Parathyroid adenoma (tissue), 2 donors: ENCODE results near the gene DNMT1.

Experiments
- H2AFZ ChIP-seq: fragments of 300-600 bp; sonication (generic); one replicate; pipeline ENCODE4 v1.7.0; 2017; ENCODE audit warnings: antibody characterized with exemption, mild to moderate bottlenecking
- H3K27ac ChIP-seq: fragments of 300-600 bp; sonication (generic); one replicate; pipeline ENCODE4 v1.7.0; 2017
- H3K27me3 ChIP-seq: fragments of 300-600 bp; sonication (generic); one replicate; pipeline ENCODE4 v1.7.0; 2017; ENCODE audit warnings: low read length; ENCODE audit not compliant: control insufficient read depth, insufficient read depth
- H3K36me3 ChIP-seq: fragments of 300-600 bp; sonication (generic); one replicate; pipeline ENCODE4 v1.7.0; 2017; ENCODE audit warnings: low read length; ENCODE audit not compliant: control insufficient read depth, insufficient read depth
- H3K4me1 ChIP-seq: fragments of 300-600 bp; sonication (generic); one replicate; pipeline ENCODE4 v1.7.0; 2017; ENCODE audit warnings: control low read depth
- H3K4me2 ChIP-seq: fragments of 300-600 bp; sonication (generic); one replicate; pipeline ENCODE4 v1.7.0; 2017; ENCODE audit warnings: low read length
- H3K4me3 ChIP-seq: fragments of 300-600 bp; sonication (generic); one replicate; pipeline ENCODE4 v1.7.0; 2017; ENCODE audit warnings: low read depth, low read length
- H3K79me2 ChIP-seq: fragments of 300-600 bp; sonication (generic); one replicate; pipeline ENCODE4 v1.7.0; 2017; ENCODE audit warnings: control low read depth
- H3K9ac ChIP-seq: fragments of 300-600 bp; sonication (generic); one replicate; pipeline ENCODE4 v1.7.0; 2017; ENCODE audit warnings: mild to moderate bottlenecking
- H3K9me3 ChIP-seq: fragments of 300-600 bp; sonication (generic); one replicate; pipeline ENCODE4 v1.7.0; 2017; ENCODE audit warnings: low read length; ENCODE audit not compliant: control insufficient read depth
- CTCF ChIP-seq: fragments of 300-600 bp; sonication (generic); IDR thresholded peaks from one replicate; pipeline ENCODE4 v1.7.0; 2017; ENCODE audit warnings: antibody characterized with exemption, mild to moderate bottlenecking
- donor health status: primary hyperparathyroidism.

The DNMT1 gene

GRCh38 chr19:10114651-10115391 is 79.9 kb downstream of the DNMT1 start:
- no peaks in the 10 kb centered on the region for H3K36me3 ChIP-seq

GRCh38 chr19:10113964-10114650 is 80.6 kb downstream of the DNMT1 start:
- Histone ChIP-seq H3K4me1 (no peaks in the 10 kb centered on the region), H3K4me2 (no peak overlapping the region), H3K36me3 (no peaks in the 10 kb centered on the region), H2AFZ (no peak overlapping the region), H3K27ac (no peak overlapping the region), H3K27me3 (no peaks in the 10 kb centered on the region), H3K79me2 (peaks cover under 1% of the 10 kb centered on the region), H3K9ac (no peak overlapping the region), H3K4me3 (no peak overlapping the region), H3K9me3 (no peaks in the 10 kb centered on the region)
- no peak for TF ChIP-seq CTCF

More at GRCh38 chr19:10114651-10115391, 79.9 kb downstream of the DNMT1 start:
- Histone ChIP-seq H3K4me3 (no peak overlapping the region), H3K79me2 (peaks cover 3% of the 10 kb centered on the region), H3K27ac (no peak overlapping the region), H2AFZ (no peak overlapping the region), H3K27me3 (no peaks in the 10 kb centered on the region), H3K9ac (no peak overlapping the region), H3K9me3 (no peaks in the 10 kb centered on the region), H3K4me2 (no peak overlapping the region), H3K4me1 (no peaks in the 10 kb centered on the region)
- TF ChIP-seq CTCF, result no peak

- H2AFZ ChIP-seq, result no peak overlapping the region
- no peak overlapping the region for H3K4me3 ChIP-seq
- no peaks in the 10 kb centered on the region for H3K9me3 ChIP-seq
- no peak overlapping the region for H3K4me2 ChIP-seq
- no peaks in the 10 kb centered on the region for H3K27me3 ChIP-seq
- TF ChIP-seq CTCF, result no peak
- no peak overlapping the region for H3K27ac ChIP-seq
- no peaks in the 10 kb centered on the region for H3K4me1 ChIP-seq
- H3K9ac ChIP-seq, result no peak overlapping the region
- H3K79me2 ChIP-seq, result no peaks in the 10 kb centered on the region
- no peaks in the 10 kb centered on the region for H3K36me3 ChIP-seq
These were observed 81.2 kb downstream of the DNMT1 start for GRCh38 chr19:10113592-10113963.

GRCh38 chr19:10112895-10113591 is 81.7 kb downstream of the DNMT1 start:
- Histone ChIP-seq H3K4me1 (no peaks in the 10 kb centered on the region), H3K79me2 (no peaks in the 10 kb centered on the region), H3K27ac (no peak overlapping the region), H3K36me3 (no peaks in the 10 kb centered on the region), H2AFZ (no peak overlapping the region), H3K27me3 (no peaks in the 10 kb centered on the region), H3K4me3 (no peak overlapping the region), H3K9ac (no peak overlapping the region), H3K4me2 (no peak overlapping the region), H3K9me3 (no peaks in the 10 kb centered on the region)
- peak; percentile 56 for TF ChIP-seq CTCF
